H1 (cell line): Measurements from ENCODE around the gene CBL. TPM values are rescaled to one million over a fixed set of nuclear protein-coding genes. Genes with fewer than 3 reads are reported as not detected.

Experiments used
- BRCA1 ChIP-seq: IDR thresholded peaks from 2 replicates; pipeline ENCODE4 v1.6.1; 2012; ENCODE audit warnings: low read depth, low read length, improper control_type of control experiment
- CHD1 ChIP-seq: IDR thresholded peaks from 2 replicates; pipeline ENCODE4 v1.6.1; 2012; ENCODE audit warnings: low read depth, low read length, improper control_type of control experiment
- CHD2 ChIP-seq: IDR thresholded peaks from 2 replicates; pipeline ENCODE4 v1.6.1; 2012; ENCODE audit warnings: low read length, improper control_type of control experiment
- KDM4A ChIP-seq: IDR thresholded peaks from one replicate; pipeline ENCODE4 v1.7.1; 2012; ENCODE audit warnings: low read depth, mild to moderate bottlenecking, moderate library complexity, low read length, inconsistent platforms; ENCODE audit not compliant: severe bottlenecking
- KDM5A ChIP-seq: fragments of 200-600 bp; IDR thresholded peaks from 2 replicates; pipeline ENCODE4 v1.7.1; 2012; ENCODE audit warnings: mild to moderate bottlenecking, low read length, inconsistent platforms, mixed read lengths
- POLR2A ChIP-seq, 2 experiments: IDR thresholded peaks; 1 replicate in 1 of 2; 2 replicates in 1 of 2; pipeline ENCODE4 v1.6.1; 2011; ENCODE audit warnings: low read depth in 2 of 2, low read length in 2 of 2, mild to moderate bottlenecking in 2 of 2; ENCODE audit errors: control extremely low read depth in 1 of 2
- POLR2AphosphoS5 ChIP-seq: IDR thresholded peaks from 2 replicates; pipeline ENCODE4 v1.6.1; 2011; ENCODE audit warnings: low read depth, low read length
- SUZ12 ChIP-seq: fragments of 200-600 bp; sonication (generic); IDR thresholded peaks from 2 replicates; pipeline ENCODE4 v1.6.1; 2012; ENCODE audit warnings: mild to moderate bottlenecking, inconsistent platforms, low read length, moderate library complexity, mixed read lengths
- TBP ChIP-seq: IDR thresholded peaks from 2 replicates; pipeline ENCODE4 v1.6.1; 2011; ENCODE audit warnings: low read depth, low read length, improper control_type of control experiment
- ZNF274 ChIP-seq: IDR thresholded peaks from 2 replicates; pipeline ENCODE4 v1.7.0; 2012; ENCODE audit warnings: low read length, borderline replicate concordance; ENCODE audit errors: extremely low read depth
- polyA plus RNA-seq, 7 experiments: library from polyadenylated mRNA; depleted of rRNA in 3 of 7; stranded (reverse) in 5 of 7; unstranded in 2 of 7; fragments of >200 nt in 5 of 7; fragments of 200-250 nt in 2 of 7; gene quantifications; 1 replicate in 5 of 7; 2 replicates in 1 of 7; 4 replicates in 1 of 7; pipeline versions ENCODE4 v1.2.1 to v1.2.3, GENCODE V29; 2011 to 2013; ENCODE audit warnings: missing spikeins in 2 of 7, mixed read lengths in 2 of 7
- total RNA-seq: library from RNA; stranded (reverse); fragmentation: NEBNext Ultra II Directional; extraction: Animal tissue kit (Norgen Biotek cat#: 25700); gene quantifications from 2 replicates; pipeline ENCODE4 v1.2.1, GENCODE V29; 2021

Gene CBL
- total and polyA plus RNA-seq, 2 of the 8 experiments (the other 6 are each of a cell fraction or from before 2014, with no cell fraction given), result 23.1 to 57.8 TPM

GRCh38 chr11:119160151-119160550, 46.0 kb upstream of the CBL start (continued):
- TF ChIP-seq TBP (no peak), CHD2 (no peak), BRCA1 (no peak), ZNF274 (no peak), CHD1 (no peak), POLR2A (IDR thresholded peaks at IDR 0.05; ENCODE audit: control extremely low read depth in 1 of 2, low read depth in 2 of 2, low read length in 2 of 2) (no peak), POLR2AphosphoS5 (no peak), KDM4A (no peak), SUZ12 (no peak), KDM5A (no peak)
- TF ChIP-seq, all 59 proteins: peak for 0
